Measurements from ENCODE around the gene KRT10. TPM values are rescaled to one million over a fixed set of nuclear protein-coding genes. Genes with fewer than 3 reads are reported as not detected.
A peak's percentile ranks its signal among the peaks of the same experiment; 100 is the strongest.

Gene KRT10
- total and polyA plus RNA-seq, 9 of the 15 experiments (the other 6 are each of a cell fraction or from before 2014, with no cell fraction given), result 47.0 to 179 (median 76.2) TPM

- TF ChIP-seq MGA (IDR thresholded peaks at IDR 0.05), result peak; percentile 32; the same call in 1 of the 2 replicates
- TF ChIP-seq YY1 (IDR thresholded peaks at IDR 0.05; ENCODE audit: borderline replicate concordance in 1 of 3, control insufficient read depth in 1 of 3, extremely low read depth in 1 of 3, insufficient read depth in 3 of 3, insufficient read length in 1 of 3, insufficient replicate concordance in 2 of 3, low read depth in 1 of 3, low read length in 2 of 3), result peak in 1 of 3 experiments; percentile 20
- no peak for TF ChIP-seq ZNF778 (CRISPR knock-in tag; IDR thresholded peaks at IDR 0.05)
- TF ChIP-seq NR4A1 (CRISPR knock-in tag; IDR thresholded peaks at IDR 0.05), result no peak
- 0 out of 2 replicates have a peak, but pooled peaks have one; percentile 37 for TF ChIP-seq NR4A1 (tag; IDR thresholded peaks at IDR 0.05)
- peak; percentile 32 for TF ChIP-seq ETV1 (tag; conservative IDR thresholded peaks at IDR 0.05; ENCODE audit: low read depth)
- TF ChIP-seq NFATC3 (IDR thresholded peaks at IDR 0.05), result no peak
- TF ChIP-seq IFI16 (CRISPR knock-in tag; IDR thresholded peaks at IDR 0.05), result no peak
- peak; percentile 35; the same call in 1 of the 2 replicates for TF ChIP-seq DMBX1 (CRISPR knock-in tag; IDR thresholded peaks at IDR 0.05; ENCODE audit: borderline replicate concordance)
- no peak for TF ChIP-seq NR2C1 (IDR thresholded peaks at IDR 0.05)
- 0 out of 2 replicates have a peak, but pooled peaks have one; percentile 48 for TF ChIP-seq NR2C1 (tag; IDR thresholded peaks at IDR 0.05)
- TF ChIP-seq TBP (optimal IDR thresholded peaks at IDR 0.05; ENCODE audit: low read depth, low read length), result peak; percentile 17
- no peak for TF ChIP-seq ILF3 (IDR thresholded peaks at IDR 0.05; ENCODE audit: borderline replicate concordance)
- TF ChIP-seq SMAD4 (CRISPR knock-in tag; conservative IDR thresholded peaks at IDR 0.05), result 0 out of 2 replicates have a peak, but pooled peaks have one; percentile 30
- 0 out of 2 replicates have a peak, but pooled peaks have one; percentile 53 for TF ChIP-seq HINFP (tag; conservative IDR thresholded peaks at IDR 0.05; ENCODE audit: low read depth)
Measured at GRCh38 chr17:40820228-40820838, 2.1 kb downstream of the KRT10 start (continued).
